ENCODE data around the gene METTL21C. TPM values are rescaled to one million over a fixed set of nuclear protein-coding genes. Genes with fewer than 3 reads are reported as not detected.

The METTL21C gene
- polyA plus RNA-seq, 3 donors = not detected

DNA sequence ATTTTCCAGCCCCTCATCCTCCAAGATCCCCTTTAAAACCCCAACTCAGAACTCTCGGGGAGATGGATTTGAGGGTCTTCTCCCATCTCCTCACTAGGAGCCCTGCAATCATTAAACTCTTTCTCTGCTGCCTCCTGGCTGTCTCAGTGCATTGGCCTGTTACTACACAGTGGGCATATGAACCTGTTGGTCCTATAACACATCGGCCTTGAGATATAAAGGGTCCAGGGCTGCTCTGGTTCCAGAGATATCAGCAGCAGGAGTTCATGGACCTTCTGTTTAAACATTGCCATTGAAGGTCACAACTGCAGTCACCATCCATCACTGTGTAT is 3.8 kb upstream of the METTL21C start:
- WGBS (ENCODE audit: insufficient coverage) = 100% methylated on average over 1 of the region's 2 CpGs
- no peaks in the 10 kb centered on the region for H3K36me3 ChIP-seq (replicated peaks in 1 of 2; ENCODE audit: control insufficient read depth in 1 of 2, insufficient read depth in 2 of 2, low read length in 2 of 2)
- peaks cover 0 to 3% of the 10 kb centered on the region in 2 donors for H3K9me3 ChIP-seq (replicated peaks in 1 of 2; ENCODE audit: control insufficient read depth in 1 of 2, insufficient read depth in 1 of 2, low read length in 2 of 2)
- Mint-ChIP-seq H3K27me3 (ENCODE audit: low read depth in 3 of 3) (peaks cover 2 to 6% (median 3%) of the 10 kb centered on the region in 3 donors), H3K4me3 (no peak overlapping the region), H3K9me3 (peaks cover 4 to 7% (median 6%) of the 10 kb centered on the region in 7 donors), H3K36me3 (no peaks in the 10 kb centered on the region), H3K27ac (no peak overlapping the region), H3K4me1 (no peaks in the 10 kb centered on the region)
- no peak overlapping the region for H3K4me2 ChIP-seq (replicated peaks; ENCODE audit: extremely low read depth, low read length, poor library complexity, severe bottlenecking)
- no peak for DNase-seq
- TF ChIP-seq, protein P1, sequence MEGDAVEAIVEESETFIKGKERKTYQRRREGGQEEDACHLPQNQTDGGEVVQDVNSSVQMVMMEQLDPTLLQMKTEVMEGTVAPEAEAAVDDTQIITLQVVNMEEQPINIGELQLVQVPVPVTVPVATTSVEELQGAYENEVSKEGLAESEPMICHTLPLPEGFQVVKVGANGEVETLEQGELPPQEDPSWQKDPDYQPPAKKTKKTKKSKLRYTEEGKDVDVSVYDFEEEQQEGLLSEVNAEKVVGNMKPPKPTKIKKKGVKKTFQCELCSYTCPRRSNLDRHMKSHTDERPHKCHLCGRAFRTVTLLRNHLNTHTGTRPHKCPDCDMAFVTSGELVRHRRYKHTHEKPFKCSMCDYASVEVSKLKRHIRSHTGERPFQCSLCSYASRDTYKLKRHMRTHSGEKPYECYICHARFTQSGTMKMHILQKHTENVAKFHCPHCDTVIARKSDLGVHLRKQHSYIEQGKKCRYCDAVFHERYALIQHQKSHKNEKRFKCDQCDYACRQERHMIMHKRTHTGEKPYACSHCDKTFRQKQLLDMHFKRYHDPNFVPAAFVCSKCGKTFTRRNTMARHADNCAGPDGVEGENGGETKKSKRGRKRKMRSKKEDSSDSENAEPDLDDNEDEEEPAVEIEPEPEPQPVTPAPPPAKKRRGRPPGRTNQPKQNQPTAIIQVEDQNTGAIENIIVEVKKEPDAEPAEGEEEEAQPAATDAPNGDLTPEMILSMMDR (IDR thresholded peaks at IDR 0.05) = no peak
- no peaks in the 10 kb centered on the region for H3K4me1 ChIP-seq (ENCODE audit: control insufficient read depth in 1 of 2, insufficient read depth in 2 of 2, low read length in 2 of 2)
- H3K27ac ChIP-seq (ENCODE audit: low read depth in 1 of 2, low read length in 2 of 2) = no peak overlapping the region
- intact Hi-C loops (cut with micrococcal nuclease) = no loop called here
- no peaks in the 10 kb centered on the region for H3K79me2 ChIP-seq (ENCODE audit: insufficient read depth, low read length)
- no peaks in the 10 kb centered on the region for H4K20me1 ChIP-seq (ENCODE audit: insufficient read depth, low read length)
- no peak overlapping the region for H2AFZ ChIP-seq (ENCODE audit: insufficient read depth, low read depth, low read length, poor library complexity, severe bottlenecking)
- H3K27me3 ChIP-seq (ENCODE audit: control insufficient read depth in 2 of 2, insufficient read depth in 2 of 2, low read length in 2 of 2) = peaks cover 0 to 4% of the 10 kb centered on the region in 2 donors
- H3K4me3 ChIP-seq (replicated peaks in 1 of 3; ENCODE audit: low read depth in 2 of 3, low read length in 3 of 3) = no peak overlapping the region
- H3K9ac ChIP-seq (ENCODE audit: insufficient read depth, low read length, poor library complexity, severe bottlenecking) = no peak overlapping the region

DNA sequence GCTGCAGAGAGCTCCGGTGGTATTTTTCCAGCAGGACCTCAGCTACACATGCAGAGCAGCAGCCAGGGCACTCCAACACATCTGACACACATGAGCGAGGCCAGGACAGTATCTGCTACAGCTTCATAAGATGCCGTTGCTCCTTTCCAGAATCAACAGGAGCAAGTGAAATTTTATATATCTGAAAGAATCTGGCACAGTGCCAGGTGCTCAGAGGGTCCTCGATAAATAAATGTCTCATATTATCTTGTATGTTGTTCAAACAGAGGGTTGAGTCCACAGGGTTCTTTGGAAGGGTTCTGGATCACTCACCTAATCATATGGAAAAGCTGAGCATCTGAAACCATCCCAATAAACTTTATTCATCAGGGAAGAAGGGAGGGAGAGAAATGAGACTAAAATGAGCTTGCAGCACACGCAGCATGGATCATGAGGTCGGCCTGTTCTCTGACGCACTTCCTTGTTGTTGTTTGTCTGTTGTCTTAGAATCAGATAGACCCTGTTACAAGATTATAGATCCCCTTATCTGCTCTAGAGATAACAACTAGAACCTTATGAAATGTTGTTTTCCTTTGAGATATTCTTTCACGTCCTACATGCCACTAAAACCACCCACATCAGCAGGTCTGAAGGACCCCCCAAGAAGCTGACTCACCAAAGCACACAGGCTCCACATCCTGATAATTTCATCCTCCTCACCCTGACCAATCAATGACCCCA is 3.2 kb upstream of the METTL21C start:
- no peak overlapping the region for H3K27ac Mint-ChIP-seq
- no peak overlapping the region for H3K9ac ChIP-seq (ENCODE audit: insufficient read depth, low read length, poor library complexity, severe bottlenecking)
- intact Hi-C loops (cut with micrococcal nuclease) = no loop called here
- DNase-seq = no peak
- no peak overlapping the region for H3K4me3 Mint-ChIP-seq
- H3K36me3 Mint-ChIP-seq = no peaks in the 10 kb centered on the region
- no peaks in the 10 kb centered on the region for H3K36me3 ChIP-seq (replicated peaks in 1 of 2; ENCODE audit: control insufficient read depth in 1 of 2, insufficient read depth in 2 of 2, low read length in 2 of 2)
- peaks cover 0 to 3% of the 10 kb centered on the region in 2 donors for H3K9me3 ChIP-seq (replicated peaks in 1 of 2; ENCODE audit: control insufficient read depth in 1 of 2, insufficient read depth in 1 of 2, low read length in 2 of 2)
- 96% methylated on average over 3 of the region's 8 CpGs for WGBS (ENCODE audit: insufficient coverage)
- no peak overlapping the region for H2AFZ ChIP-seq (ENCODE audit: insufficient read depth, low read depth, low read length, poor library complexity, severe bottlenecking)
- peaks cover 2 to 8% (median 3%) of the 10 kb centered on the region in 3 donors for H3K27me3 Mint-ChIP-seq (ENCODE audit: low read depth in 3 of 3)
- no peak overlapping the region for H3K4me3 ChIP-seq (replicated peaks in 1 of 3; ENCODE audit: low read depth in 2 of 3, low read length in 3 of 3)
- no peaks in the 10 kb centered on the region for H4K20me1 ChIP-seq (ENCODE audit: insufficient read depth, low read length)
- no peak overlapping the region for H3K4me2 ChIP-seq (replicated peaks; ENCODE audit: extremely low read depth, low read length, poor library complexity, severe bottlenecking)
- peaks cover 4 to 7% (median 6%) of the 10 kb centered on the region in 7 donors for H3K9me3 Mint-ChIP-seq
- H3K4me1 Mint-ChIP-seq = no peaks in the 10 kb centered on the region
- H3K4me1 ChIP-seq (ENCODE audit: control insufficient read depth in 1 of 2, insufficient read depth in 2 of 2, low read length in 2 of 2) = no peaks in the 10 kb centered on the region
- TF ChIP-seq, protein P1 (IDR thresholded peaks at IDR 0.05) = no peak
- H3K79me2 ChIP-seq (ENCODE audit: insufficient read depth, low read length) = no peaks in the 10 kb centered on the region
- H3K27me3 ChIP-seq (ENCODE audit: control insufficient read depth in 2 of 2, insufficient read depth in 2 of 2, low read length in 2 of 2) = peaks cover 0 to 4% of the 10 kb centered on the region in 2 donors
- H3K27ac ChIP-seq (ENCODE audit: low read depth in 1 of 2, low read length in 2 of 2) = no peak overlapping the region

All from CD14-positive monocyte (primary cell).